NCI-H510A (cell line): ENCODE measurements around the gene SYCN.
A peak's percentile ranks its signal among the peaks of the same experiment; 100 is the strongest.

ENCODE experiments used
- DNase-seq: peaks from one replicate; lab custom pipeline; 2025; lab: John Stamatoyannopoulos, UW

The SYCN gene

GRCh38 chr19:39155741-39156140 is 48.3 kb downstream of the SYCN start:
- DNase-seq, result no peak

GRCh38 chr19:39155114-39155700 is 48.9 kb downstream of the SYCN start:
- no peak for DNase-seq

GRCh38 chr19:39154629-39155100 is 49.4 kb downstream of the SYCN start:
- DNase-seq, result peak; percentile 36

- no peak for DNase-seq
Observed at GRCh38 chr19:39154100-39154628, 49.9 kb downstream of the SYCN start.
